GM21528 (cell line): ENCODE measurements around the gene FZR1.

ENCODE experiments used
- ATAC-seq: cut with Tn5 transposase; IDR thresholded peaks from one replicate; pipeline ENCODE4 v1.9.1; 2021; ENCODE audit warnings: mild to moderate bottlenecking, moderate library complexity; ENCODE audit not compliant: unreplicated experiment, low FRiP score

FZR1 gene

DNA sequence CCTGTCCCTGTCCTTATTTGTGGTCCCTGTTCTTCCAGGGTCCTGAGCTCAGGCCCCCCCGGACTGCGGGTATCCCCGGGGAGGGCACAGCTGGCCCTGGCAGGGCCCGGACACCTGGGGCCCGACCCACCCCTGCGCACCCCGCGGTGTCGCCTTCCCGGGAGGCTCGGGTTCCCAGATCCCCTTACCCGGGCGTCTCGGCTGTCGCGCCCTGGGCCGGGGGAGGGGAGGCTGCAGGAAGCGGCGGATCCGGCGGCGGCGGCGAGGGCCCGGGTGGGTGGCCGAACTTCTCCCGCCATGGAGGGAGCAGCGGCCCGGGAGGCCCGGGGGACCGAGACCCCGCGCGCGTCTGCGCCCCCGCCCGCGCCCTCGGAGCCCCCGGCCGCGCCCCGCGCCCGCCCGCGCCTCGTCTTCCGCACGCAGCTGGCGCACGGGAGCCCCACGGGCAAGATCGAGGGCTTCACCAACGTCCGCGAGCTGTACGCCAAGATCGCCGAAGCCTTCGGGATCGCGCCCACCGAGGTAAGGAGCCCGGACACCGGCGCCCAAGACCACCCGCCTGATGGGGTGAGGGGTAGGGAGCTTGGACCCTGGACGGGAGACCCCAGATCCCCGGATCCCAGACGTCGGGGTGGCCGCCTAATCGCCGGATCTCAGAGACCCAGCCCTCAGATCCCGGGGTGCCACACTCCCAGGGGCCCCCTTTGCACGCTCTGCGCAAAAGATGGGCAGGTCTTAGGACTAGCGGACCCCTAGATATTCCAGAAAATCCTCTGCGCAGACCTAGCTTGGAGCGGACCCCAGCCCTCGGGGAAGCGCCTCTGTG is 79.4 kb downstream of the FZR1 start, which contains the start of gene GIPC3:
Gene GIPC3 (plus strand): TSS at position 178 of the 826 bp plus-strand sequence. CDS start 120 bp downstream, at position 298.
- no peak for ATAC-seq

DNA sequence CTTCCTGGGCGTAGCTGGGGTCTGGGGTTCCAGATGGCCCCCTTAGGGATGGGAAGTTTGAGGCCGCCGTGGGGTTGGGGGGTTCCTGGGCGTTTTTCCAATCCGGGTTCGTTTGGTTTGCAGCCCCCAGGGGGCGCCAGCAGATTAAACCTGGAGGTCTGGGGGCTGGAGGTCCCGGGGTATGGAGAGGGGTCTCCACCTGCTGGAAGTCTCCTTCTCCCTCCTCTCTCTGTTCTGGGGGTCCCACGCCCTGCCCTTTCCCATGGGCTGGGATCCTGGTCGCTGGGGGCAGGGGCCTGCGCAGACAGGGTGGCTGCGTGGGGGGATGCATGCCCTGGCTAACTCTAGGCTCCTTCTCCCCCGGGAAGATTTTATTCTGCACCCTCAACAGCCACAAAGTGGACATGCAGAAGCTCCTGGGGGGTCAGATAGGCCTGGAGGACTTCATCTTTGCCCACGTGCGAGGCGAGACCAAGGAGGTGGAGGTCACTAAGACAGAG is 80.1 kb downstream of the FZR1 start:
- no peak for ATAC-seq

DNA sequence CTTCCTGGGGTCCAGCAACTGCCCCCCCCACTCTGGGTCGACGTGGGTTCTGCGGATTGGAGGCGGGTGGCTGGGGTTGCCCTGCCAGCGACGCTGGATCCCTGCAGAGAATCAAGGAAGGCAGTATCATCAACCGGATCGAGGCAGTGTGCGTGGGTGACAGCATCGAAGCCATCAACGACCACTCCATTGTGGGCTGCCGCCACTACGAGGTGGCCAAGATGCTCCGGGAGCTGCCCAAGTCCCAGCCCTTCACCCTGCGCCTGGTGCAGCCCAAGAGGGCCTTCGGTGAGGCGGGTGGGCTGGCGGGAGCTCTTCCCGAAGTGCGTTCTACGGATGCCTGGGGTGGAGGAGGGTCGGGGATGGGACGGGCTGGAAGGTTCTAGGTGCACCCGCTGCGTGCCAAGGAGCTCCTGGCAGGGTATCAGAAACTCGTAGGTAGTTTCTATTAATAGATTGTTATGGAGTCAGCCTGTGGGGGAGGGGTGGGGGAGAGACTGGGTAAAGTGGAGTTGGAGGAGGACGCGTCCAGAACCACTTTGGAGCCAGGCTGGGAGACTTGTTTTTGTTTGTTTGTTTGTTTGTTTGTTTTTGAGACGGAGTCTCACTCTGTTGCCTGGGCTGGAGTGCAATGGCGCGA is 80.7 kb downstream of the FZR1 start:
- no peak for ATAC-seq
